IPS-18c (cell line): ENCODE measurements around the gene PRKCQ.

ENCODE experiments used
- H3K4me3 ChIP-seq: 2 replicates; pipeline ENCODE4 v1.7.0; 2013; ENCODE audit warnings: low read depth, mild to moderate bottlenecking, low read length, moderate library complexity; ENCODE audit not compliant: insufficient read depth
- H3K9me3 ChIP-seq: one replicate; pipeline ENCODE4 v1.6.1; 2013; ENCODE audit warnings: mild to moderate bottlenecking, low read length, moderate library complexity; ENCODE audit not compliant: control insufficient read depth, insufficient read depth

PRKCQ gene

GRCh38 chr10:6400331-6400730, 179.7 kb downstream of the PRKCQ start:
- Histone ChIP-seq H3K9me3 (no peaks in the 10 kb centered on the region), H3K4me3 (no peak overlapping the region)

GRCh38 chr10:6399879-6400278, 180.2 kb downstream of the PRKCQ start:
- Histone ChIP-seq H3K9me3 (no peaks in the 10 kb centered on the region), H3K4me3 (no peak overlapping the region)

GRCh38 chr10:6399231-6399741, 180.8 kb downstream of the PRKCQ start:
- Histone ChIP-seq H3K9me3 (peaks cover 2% of the 10 kb centered on the region), H3K4me3 (no peak overlapping the region)

GRCh38 chr10:6398399-6398798, 181.7 kb downstream of the PRKCQ start:
- H3K4me3 ChIP-seq = no peak overlapping the region
- H3K9me3 ChIP-seq = peaks cover 2% of the 10 kb centered on the region

- no peak overlapping the region for H3K4me3 ChIP-seq
- peaks cover 2% of the 10 kb centered on the region for H3K9me3 ChIP-seq
Observed at GRCh38 chr10:6396652-6397051, 183.4 kb downstream of the PRKCQ start.

GRCh38 chr10:6396226-6396625, 183.8 kb downstream of the PRKCQ start:
- no peak overlapping the region for H3K4me3 ChIP-seq
- H3K9me3 ChIP-seq = peaks cover 2% of the 10 kb centered on the region

GRCh38 chr10:6395606-6396005, 184.5 kb downstream of the PRKCQ start:
- Histone ChIP-seq H3K4me3 (no peak overlapping the region), H3K9me3 (peaks cover 2% of the 10 kb centered on the region)

GRCh38 chr10:6394084-6394483, 186.0 kb downstream of the PRKCQ start:
- no peak overlapping the region for H3K4me3 ChIP-seq
- H3K9me3 ChIP-seq = peaks cover 2% of the 10 kb centered on the region

GRCh38 chr10:6393168-6393567, 186.9 kb downstream of the PRKCQ start:
- Histone ChIP-seq H3K4me3 (no peak overlapping the region), H3K9me3 (peaks cover 5% of the 10 kb centered on the region)

- peaks cover 5% of the 10 kb centered on the region for H3K9me3 ChIP-seq
- H3K4me3 ChIP-seq = no peak overlapping the region
Observed at GRCh38 chr10:6390213-6390845, 189.7 kb downstream of the PRKCQ start.

GRCh38 chr10:6388261-6388893, 191.7 kb downstream of the PRKCQ start:
- H3K9me3 ChIP-seq = peaks cover 3% of the 10 kb centered on the region
- no peak overlapping the region for H3K4me3 ChIP-seq

- Histone ChIP-seq H3K4me3 (no peak overlapping the region), H3K9me3 (peaks cover 3% of the 10 kb centered on the region)
Observed at GRCh38 chr10:6386960-6387359, 193.1 kb downstream of the PRKCQ start.

GRCh38 chr10:6386346-6386745, 193.7 kb downstream of the PRKCQ start:
- Histone ChIP-seq H3K9me3 (peaks cover 6% of the 10 kb centered on the region), H3K4me3 (no peak overlapping the region)

- Histone ChIP-seq H3K9me3 (peaks cover 7% of the 10 kb centered on the region), H3K4me3 (no peak overlapping the region)
Observed at GRCh38 chr10:6385665-6386064, 194.4 kb downstream of the PRKCQ start.

GRCh38 chr10:6384847-6385246, 195.2 kb downstream of the PRKCQ start:
- Histone ChIP-seq H3K4me3 (no peak overlapping the region), H3K9me3 (peaks cover 13% of the 10 kb centered on the region)

- no peak overlapping the region for H3K4me3 ChIP-seq
- H3K9me3 ChIP-seq = peaks cover 17% of the 10 kb centered on the region
Observed at GRCh38 chr10:6384031-6384430, 196.0 kb downstream of the PRKCQ start.

GRCh38 chr10:6383096-6383812, 196.8 kb downstream of the PRKCQ start:
- H3K4me3 ChIP-seq = no peak overlapping the region
- H3K9me3 ChIP-seq = peaks cover 16% of the 10 kb centered on the region

GRCh38 chr10:6382081-6382480, 198.0 kb downstream of the PRKCQ start:
- Histone ChIP-seq H3K9me3 (peaks cover 19% of the 10 kb centered on the region), H3K4me3 (no peak overlapping the region)
